Body of pancreas (tissue), 4 donors: ENCODE measurements around the gene GOSR1.

Experiments
- POLR2A ChIP-seq, 3 donors: fragments of 450-650 bp; IDR thresholded peaks; one replicate each; pipeline ENCODE4 v1.6.1; 2016; ENCODE audit warnings: antibody characterized with exemption in 3 of 3, mild to moderate bottlenecking in 2 of 3
- TF ChIP-seq, protein P1 (sequence below), 7 experiments: fragments of 450-650 bp in 4 of 7; fragments of 200-600 bp in 3 of 7; sonication (generic) in 3 of 7; IDR thresholded peaks; one replicate each; pipeline ENCODE4 v1.5.1; 2016 to 2019; ENCODE audit warnings: antibody characterized with exemption in 7 of 7

GRCh38 chr17:30576326-30576861, 99.2 kb downstream of the GOSR1 start:
- TF ChIP-seq POLR2A (IDR thresholded peaks at IDR 0.05) = no peak
- TF ChIP-seq, protein P1, sequence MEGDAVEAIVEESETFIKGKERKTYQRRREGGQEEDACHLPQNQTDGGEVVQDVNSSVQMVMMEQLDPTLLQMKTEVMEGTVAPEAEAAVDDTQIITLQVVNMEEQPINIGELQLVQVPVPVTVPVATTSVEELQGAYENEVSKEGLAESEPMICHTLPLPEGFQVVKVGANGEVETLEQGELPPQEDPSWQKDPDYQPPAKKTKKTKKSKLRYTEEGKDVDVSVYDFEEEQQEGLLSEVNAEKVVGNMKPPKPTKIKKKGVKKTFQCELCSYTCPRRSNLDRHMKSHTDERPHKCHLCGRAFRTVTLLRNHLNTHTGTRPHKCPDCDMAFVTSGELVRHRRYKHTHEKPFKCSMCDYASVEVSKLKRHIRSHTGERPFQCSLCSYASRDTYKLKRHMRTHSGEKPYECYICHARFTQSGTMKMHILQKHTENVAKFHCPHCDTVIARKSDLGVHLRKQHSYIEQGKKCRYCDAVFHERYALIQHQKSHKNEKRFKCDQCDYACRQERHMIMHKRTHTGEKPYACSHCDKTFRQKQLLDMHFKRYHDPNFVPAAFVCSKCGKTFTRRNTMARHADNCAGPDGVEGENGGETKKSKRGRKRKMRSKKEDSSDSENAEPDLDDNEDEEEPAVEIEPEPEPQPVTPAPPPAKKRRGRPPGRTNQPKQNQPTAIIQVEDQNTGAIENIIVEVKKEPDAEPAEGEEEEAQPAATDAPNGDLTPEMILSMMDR (IDR thresholded peaks at IDR 0.05) = no peak
